UCSD-AML1 (cell line): ENCODE results near the gene CAMKV.

Experiments
- DNase-seq: peaks from one replicate; lab custom pipeline; 2025; ENCODE audit not compliant: unreplicated experiment; lab: John Stamatoyannopoulos, UW

The CAMKV gene

GRCh38 chr3:49898991-49899390 is 29.3 kb upstream of the CAMKV start:
- no peak for DNase-seq

DNA sequence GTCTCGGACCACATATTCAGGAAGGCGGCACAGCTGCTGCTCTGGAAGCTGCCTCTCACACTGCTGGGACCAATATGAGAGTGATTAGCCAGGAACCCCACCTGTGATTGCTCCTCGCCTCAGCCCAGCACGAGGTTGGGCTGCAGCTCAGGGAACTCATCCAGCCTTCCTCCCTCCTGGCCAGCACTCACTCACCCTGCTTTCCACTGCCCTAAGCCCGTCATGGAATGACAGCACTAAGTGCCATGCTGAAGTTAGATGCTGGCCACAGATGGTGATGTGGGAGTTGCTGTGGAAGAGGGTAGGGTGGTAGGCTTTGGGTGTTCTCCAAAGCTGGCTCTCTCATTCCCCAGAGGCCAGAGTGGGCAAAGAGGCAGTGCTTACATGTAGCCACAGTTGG is 26.6 kb upstream of the CAMKV start:
- no peak for DNase-seq

DNA sequence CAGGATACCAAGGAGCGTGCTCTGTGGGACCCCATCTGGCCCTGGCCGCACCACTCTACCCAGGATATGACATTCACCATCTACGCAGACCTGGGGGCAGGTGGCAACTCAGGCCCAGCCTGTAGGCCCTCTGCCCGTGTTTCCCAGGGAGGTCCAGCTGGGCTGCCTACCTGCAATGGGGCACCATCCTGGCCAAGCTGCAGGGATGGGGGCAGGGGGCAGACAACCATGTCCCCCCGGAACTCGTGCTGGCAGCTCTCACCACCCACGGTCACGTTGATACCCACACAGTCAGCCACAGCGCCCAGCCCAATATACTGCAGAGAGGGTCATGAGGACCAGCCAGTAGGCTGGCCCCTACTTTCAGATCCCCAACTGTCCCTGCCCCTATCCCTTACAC is 26.1 kb upstream of the CAMKV start:
- DNase-seq = no peak

DNA sequence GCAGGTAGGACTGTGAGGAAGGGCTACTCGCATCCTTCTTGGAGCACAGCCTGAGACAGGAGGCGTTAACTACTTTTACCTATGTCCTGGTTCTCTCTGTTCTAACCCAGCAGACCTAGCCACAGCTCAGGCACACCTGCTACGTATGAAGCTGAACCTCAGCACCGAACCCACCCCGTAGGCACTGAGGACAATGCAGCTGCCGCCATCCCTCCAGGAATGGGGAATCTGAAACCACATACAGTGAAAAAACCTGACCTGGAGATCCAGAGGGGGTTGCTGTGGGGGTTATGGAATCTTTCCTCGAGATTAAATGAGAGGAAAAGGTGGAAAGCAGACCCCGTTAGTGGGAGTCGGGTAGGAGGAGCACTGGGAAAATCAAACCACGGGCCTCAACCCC is 19.6 kb upstream of the CAMKV start:
- no peak for DNase-seq

GRCh38 chr3:49886922-49887265 is 17.2 kb upstream of the CAMKV start:
- no peak for DNase-seq

DNA sequence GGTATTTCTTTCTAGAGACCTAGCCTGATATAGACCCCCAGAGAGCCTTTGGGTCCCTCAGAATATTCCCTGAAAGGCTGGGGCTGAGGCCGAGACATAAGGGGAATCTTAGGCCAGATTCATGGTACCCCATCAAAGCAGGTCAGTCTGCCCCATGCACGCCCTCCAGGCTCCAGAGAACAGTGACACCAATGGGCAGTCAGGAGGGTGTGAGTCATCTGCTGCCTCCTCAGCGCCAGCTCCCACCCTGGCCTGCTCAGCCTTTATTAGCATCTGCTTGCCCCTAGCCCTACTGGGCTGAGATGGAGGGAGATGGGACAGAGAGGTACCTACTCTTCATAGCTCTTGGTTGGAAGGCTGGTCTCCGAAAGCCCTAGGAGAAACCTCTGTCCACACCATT is 14.3 kb upstream of the CAMKV start:
- no peak for DNase-seq

DNA sequence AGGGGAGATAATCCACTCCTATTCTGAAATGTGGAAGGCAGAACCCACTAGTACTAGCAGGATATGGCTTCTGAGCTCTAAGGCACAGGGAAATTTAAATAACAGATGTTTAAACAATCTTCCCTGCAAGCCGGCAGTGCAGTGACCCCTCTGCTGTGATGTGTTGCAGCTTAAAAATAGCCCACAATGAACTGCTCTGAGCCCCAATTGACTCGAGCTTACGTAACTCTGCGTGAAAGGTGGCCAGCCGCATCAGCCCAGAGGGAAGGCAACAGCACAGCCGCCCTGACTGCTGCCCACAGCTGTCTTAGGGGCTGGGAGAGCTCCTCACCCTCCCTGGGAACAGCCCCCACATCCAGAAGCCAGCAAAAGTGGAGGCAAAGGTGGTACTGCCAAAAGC is 12.5 kb upstream of the CAMKV start:
- DNase-seq = no peak

DNA sequence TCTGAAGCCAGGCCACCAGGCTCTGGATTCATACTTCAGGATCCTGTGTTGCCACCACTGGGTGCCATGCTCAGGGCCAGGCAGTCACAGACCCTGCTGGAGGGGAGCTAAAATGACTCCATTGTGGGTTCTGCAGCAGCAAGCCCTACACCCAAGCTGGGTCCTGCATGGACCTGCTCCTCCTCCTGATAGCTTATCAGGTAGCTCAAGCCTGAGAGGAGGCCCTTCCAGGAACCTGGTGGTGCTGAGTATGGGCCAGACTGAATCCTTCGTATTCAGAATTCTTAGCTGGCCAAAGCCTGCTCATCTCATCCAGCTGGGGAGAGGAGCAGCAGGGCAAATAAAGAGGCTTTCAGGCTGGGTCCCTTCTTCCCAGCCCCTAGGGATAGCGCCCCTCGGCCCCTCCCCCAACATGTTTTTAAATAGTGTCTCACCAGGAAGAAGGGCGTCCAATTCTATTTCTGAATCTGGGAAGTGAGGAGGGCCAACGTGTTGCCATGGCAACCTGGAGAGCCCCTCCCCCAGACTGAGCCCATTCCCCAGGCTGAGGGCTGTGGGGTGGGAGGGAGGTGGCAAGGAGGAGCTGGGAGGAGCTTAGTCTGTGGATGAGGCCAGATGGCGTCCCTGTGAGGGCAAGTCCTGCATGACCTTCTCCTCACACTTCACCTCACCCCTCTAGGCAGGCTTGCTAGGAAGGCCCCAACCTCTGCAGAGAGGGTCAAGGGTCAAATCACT is 11.0 kb upstream of the CAMKV start:
- no peak for DNase-seq

- DNase-seq = no peak
Measured at GRCh38 chr3:49879721-49880120, 10.0 kb upstream of the CAMKV start.

DNA sequence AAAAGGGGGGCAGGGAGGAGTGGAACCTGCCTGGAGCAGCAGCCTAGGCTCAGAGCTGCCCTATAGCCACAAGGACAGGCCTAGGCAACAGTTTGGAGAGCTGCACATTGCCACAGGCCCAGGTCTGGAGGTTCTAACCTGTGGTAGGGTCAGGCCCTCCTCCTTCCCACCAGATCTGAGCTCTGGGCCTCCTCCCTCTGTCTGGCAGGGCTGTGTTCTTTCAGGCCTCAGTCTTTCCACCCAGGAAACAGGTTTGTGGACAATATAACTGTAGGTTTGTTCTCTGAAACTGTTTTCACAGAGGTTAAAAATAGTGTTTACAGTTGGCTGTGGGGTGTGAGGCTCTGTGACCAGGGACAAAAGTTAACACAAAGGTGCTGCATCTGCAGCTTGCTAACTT is 9.0 kb upstream of the CAMKV start:
- DNase-seq = no peak

DNA sequence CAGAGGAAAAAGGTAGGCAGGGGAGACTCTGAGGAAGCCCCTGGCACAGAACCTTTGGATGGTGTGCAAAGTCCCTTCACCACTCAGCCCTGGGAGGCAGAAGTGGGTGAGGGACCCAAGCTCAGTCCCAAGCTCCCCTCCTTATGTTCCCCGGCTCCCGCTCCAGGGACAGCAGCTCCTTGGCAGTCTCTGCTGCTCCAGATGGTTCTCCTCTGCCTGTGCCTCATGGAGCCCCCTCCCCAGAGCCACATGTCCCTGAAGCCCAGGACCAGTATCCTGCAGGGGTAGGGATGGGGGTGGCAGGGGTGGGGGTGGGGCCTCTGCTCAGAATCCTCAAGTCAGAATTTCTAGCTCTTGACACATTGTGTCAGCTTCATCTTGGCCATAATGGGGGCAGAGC is 8.0 kb upstream of the CAMKV start:
- no peak for DNase-seq

GRCh38 chr3:49876567-49876966 is 6.9 kb upstream of the CAMKV start:
- no peak for DNase-seq

DNA sequence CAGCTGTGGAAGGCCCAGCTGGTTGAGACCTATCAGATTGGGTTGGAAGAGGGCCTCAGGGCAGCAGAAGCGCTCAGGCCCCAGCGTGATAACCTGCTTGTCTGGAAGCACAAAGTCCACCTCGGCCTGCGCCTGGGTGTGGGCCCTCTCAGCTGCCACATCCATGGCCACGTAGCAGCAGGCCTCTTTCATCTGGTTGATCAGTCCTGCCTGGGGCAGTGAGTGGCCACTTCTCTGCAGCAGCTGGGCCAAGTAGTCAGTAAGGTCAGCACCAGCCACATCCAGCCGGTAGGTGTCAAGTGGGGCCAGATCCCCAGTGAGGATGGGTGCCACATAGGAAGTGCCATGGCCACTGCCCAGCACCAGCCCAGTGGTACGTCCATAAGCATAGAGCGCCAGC is 3.9 kb upstream of the CAMKV start:
- no peak for DNase-seq

- DNase-seq = no peak
Measured at GRCh38 chr3:49872801-49873281, 3.1 kb upstream of the CAMKV start.

GRCh38 chr3:49871531-49872153 is 1.9 kb upstream of the CAMKV start:
- DNase-seq = no peak

DNA sequence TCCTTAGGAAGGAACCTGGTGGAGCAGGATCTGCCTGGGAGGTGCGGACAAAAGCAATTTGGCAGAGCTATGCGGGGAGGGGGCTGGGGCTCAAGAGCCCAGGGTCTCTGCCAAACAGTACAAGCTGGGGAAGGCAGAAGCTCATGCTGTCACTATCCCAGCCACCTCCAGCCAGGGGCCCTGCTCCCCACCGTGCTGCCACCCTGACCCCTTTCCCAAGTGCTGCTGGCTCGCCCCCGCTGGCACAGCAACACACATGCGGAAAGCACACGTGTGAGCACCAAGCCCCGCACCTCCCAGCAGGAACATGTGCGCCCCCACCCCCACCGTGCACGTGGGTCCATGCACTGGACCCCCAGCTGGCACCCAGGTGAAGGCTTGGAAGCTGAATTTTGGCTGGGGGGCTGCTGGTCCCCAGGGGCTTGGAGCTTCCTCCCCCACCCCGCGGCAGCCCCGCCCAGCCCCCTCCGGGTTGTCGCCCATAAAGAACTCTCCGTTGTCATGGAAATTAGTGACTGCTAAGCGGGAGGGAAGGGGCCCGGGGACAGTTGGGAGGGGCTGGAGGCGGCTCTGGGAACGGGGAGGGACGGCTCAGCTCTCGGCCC is 742 bp downstream of the CAMKV start:
- DNase-seq = no peak

GRCh38 chr3:49867871-49868321 is 1.8 kb downstream of the CAMKV start:
- peak; percentile 30 for DNase-seq

DNA sequence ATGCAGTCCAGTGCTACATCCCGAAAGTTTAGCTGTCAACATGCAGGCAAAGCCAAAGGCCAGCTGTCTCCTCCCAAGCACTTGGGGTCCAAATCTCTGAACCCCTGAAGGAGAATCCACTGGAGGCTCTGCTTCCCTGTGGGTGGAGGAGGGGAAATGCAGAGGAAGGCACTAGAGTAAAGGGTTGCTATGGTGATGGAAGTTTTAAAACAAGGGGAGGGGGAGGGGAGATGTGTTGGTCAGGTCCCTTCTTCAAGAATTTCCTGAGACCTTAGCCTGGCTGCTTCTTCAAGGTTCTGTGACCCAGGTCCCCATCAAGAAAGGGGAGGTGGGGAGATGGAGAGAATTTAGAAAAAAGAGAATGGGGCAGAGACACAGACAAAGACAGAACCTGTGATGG is 2.3 kb downstream of the CAMKV start:
- no peak for DNase-seq

DNA sequence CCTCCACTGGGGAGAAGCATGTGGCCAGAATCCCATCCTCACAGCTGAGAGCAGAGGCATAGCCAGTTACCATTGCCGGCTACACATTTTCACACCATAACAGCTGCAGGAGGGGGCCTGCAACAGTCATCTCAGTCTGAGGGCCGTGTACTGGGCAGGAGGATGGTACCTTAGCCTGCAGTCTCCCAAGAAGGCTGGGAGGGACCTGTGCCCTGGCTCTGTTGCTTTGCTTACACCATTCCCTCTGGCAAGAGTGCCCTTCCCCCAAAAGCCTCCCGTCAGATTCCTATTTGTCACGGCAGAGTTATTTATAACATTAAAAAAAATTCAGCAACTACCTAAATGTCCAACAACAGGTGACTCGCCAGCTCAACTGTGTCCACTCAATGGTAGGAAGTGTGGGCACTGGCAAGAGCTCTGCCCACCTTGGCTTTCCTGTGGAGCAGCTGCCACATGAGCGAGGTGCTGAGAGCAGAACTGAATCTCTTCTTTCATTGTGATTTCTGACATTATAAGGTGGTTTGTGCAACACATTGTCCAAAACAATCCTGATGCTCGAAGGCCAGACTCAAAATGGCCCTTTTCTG is 4.4 kb downstream of the CAMKV start:
- no peak for DNase-seq

GRCh38 chr3:49864505-49864904 is 5.2 kb downstream of the CAMKV start:
- no peak for DNase-seq

DNA sequence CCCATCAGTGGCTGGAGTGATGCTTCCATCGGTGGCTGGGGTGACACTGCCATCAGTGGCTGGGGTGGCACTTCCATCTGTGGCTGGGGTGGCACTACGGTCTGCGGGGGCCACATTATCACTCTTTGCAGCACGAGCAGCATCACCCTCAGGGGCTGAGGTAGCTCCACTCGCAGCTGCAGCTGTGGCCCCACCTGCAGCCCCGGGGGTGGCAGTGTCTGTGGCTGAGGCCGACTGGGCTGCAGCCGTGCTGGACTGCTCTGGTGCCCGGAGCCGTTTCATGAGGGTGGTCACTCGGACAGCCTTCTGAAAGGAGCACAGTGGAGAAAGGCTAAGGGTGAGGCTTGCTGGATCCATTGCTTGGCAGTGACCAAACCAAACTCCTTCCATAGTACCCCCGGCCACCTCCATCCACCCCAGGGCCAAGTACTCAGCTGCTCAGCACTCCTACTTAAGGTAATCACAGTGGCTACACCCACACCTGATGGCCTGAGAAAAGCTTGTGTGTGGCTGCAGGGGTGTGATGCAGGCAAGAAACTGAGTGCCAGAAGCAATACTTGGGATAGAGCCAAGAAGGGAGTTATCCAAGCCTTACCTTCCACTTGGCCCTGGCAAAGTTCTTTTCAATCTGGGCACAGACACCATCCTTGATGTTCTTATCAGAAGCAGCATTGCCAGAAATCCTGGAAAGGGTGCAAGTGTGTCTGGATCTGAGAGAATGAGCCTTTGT is 10.0 kb downstream of the CAMKV start:
- no peak for DNase-seq
